GM23338 (cell line): ENCODE results near the gene RASIP1. TPM values are rescaled to one million over a fixed set of nuclear protein-coding genes. Genes with fewer than 3 reads are reported as not detected.

ENCODE experiments used
- ATAC-seq: fragments of 200-7000 bp; cut with Tn5 transposase; 3 replicates; pipeline ENCODE4 v1.9.1; 2020
- DNase-seq: peaks from one replicate; pipeline ENCODE4 v3.0.0-alpha.2; 2015; ENCODE audit warnings: low spot score
- H2AFZ ChIP-seq: fragments of 200-600 bp; sonication (generic); 2 replicates; pipeline ENCODE4 v1.8.0; 2016; ENCODE audit warnings: antibody characterized with exemption, mild to moderate bottlenecking, moderate library complexity
- H3F3A ChIP-seq: fragments of 200-600 bp; sonication (generic); replicated peaks from 2 replicates; pipeline ENCODE4 v1.8.0; 2017; ENCODE audit warnings: antibody characterized with exemption, mixed run types, low read depth
- H3K27ac ChIP-seq: fragments of 200-600 bp; sonication (generic); 2 replicates; pipeline ENCODE4 v1.6.1; 2016; ENCODE audit warnings: low read depth
- H3K27me3 ChIP-seq: fragments of 200-600 bp; sonication (generic); 2 replicates; pipeline ENCODE4 v1.8.0; 2016; ENCODE audit warnings: mild to moderate bottlenecking, mixed run types, moderate library complexity; ENCODE audit not compliant: insufficient read depth
- H3K36me3 ChIP-seq: fragments of 200-600 bp; sonication (generic); 2 replicates; pipeline ENCODE4 v1.8.0; 2016; ENCODE audit warnings: mild to moderate bottlenecking; ENCODE audit not compliant: insufficient read depth
- H3K4me1 ChIP-seq: fragments of 200-600 bp; sonication (generic); 2 replicates; pipeline ENCODE4 v1.8.0; 2016; ENCODE audit warnings: mild to moderate bottlenecking, moderate library complexity; ENCODE audit not compliant: insufficient read depth
- H3K4me2 ChIP-seq: fragments of 200-600 bp; sonication (generic); 2 replicates; pipeline ENCODE4 v1.7.1; 2017; ENCODE audit warnings: mixed run types
- H3K4me3 ChIP-seq: fragments of 200-600 bp; sonication (generic); 2 replicates; pipeline ENCODE4 v1.6.1; 2016; ENCODE audit warnings: mixed run types
- H3K79me2 ChIP-seq: fragments of 200-600 bp; sonication (generic); replicated peaks from 2 replicates; pipeline ENCODE4 v1.8.0; 2017; ENCODE audit warnings: mild to moderate bottlenecking; ENCODE audit not compliant: insufficient read depth
- H3K9me2 ChIP-seq: fragments of 200-600 bp; sonication (generic); 2 replicates; pipeline ENCODE4 v1.8.0; 2017; ENCODE audit not compliant: insufficient read depth
- H4K20me1 ChIP-seq: fragments of 200-600 bp; sonication (generic); replicated peaks from 2 replicates; pipeline ENCODE4 v1.8.0; 2017; ENCODE audit warnings: mild to moderate bottlenecking; ENCODE audit not compliant: insufficient read depth
- H3K27ac Mint-ChIP-seq: 2 replicates; pipeline ENCODE4 v1.8.0; 2020; ENCODE audit warnings: inconsistent platforms, mild to moderate bottlenecking, moderate library complexity, mixed read lengths
- H3K27me3 Mint-ChIP-seq: 3 replicates; pipeline ENCODE4 v1.8.0; 2022; ENCODE audit warnings: low read depth, mild to moderate bottlenecking, moderate library complexity, mixed read lengths, inconsistent platforms; ENCODE audit not compliant: insufficient read depth, poor library complexity
- H3K36me3 Mint-ChIP-seq: 3 replicates; pipeline ENCODE4 v1.8.0; 2021; ENCODE audit warnings: low read depth, mild to moderate bottlenecking, inconsistent platforms, moderate library complexity, mixed read lengths
- H3K4me1 Mint-ChIP-seq: 3 replicates; pipeline ENCODE4 v1.8.0; 2020; ENCODE audit warnings: mild to moderate bottlenecking, inconsistent platforms, mixed read lengths
- H3K4me3 Mint-ChIP-seq: 3 replicates; pipeline ENCODE4 v1.8.0; 2021; ENCODE audit warnings: moderate library complexity, mild to moderate bottlenecking, inconsistent platforms, mixed read lengths
- H3K9me3 Mint-ChIP-seq: 3 replicates; pipeline ENCODE4 v1.8.0; 2020; ENCODE audit warnings: moderate library complexity, mild to moderate bottlenecking, inconsistent platforms, mixed read lengths
- CREB1 ChIP-seq: fragments of 250-450 bp; sonication (Bioruptor Pico); IDR thresholded peaks from 2 replicates; pipeline ENCODE4 v1.5.0; 2020; ENCODE audit warnings: low read depth, mild to moderate bottlenecking, moderate library complexity
- CTCF ChIP-seq, 2 experiments: fragments of 200-600 bp in 1 of 2; sonication (generic) in 1 of 2; conservative IDR thresholded peaks; 2 replicates each; pipeline versions ENCODE4 v1.5.1 to v1.6.1; 2016 to 2017; ENCODE audit warnings: antibody characterized with exemption in 2 of 2, low read depth in 2 of 2, mild to moderate bottlenecking in 2 of 2, moderate library complexity in 1 of 2
- ETS1 ChIP-seq: IDR thresholded peaks from 2 replicates; pipeline ENCODE4 v1.6.1; 2016; ENCODE audit warnings: antibody characterized with exemption
- EZH2 ChIP-seq: fragments of 200-600 bp; sonication (generic); IDR thresholded peaks from one replicate; pipeline ENCODE4 v1.8.0; 2017; ENCODE audit warnings: antibody characterized with exemption, mild to moderate bottlenecking, low read depth; ENCODE audit not compliant: unreplicated experiment
- EZH2phosphoT487 ChIP-seq: fragments of 200-600 bp; sonication (generic); IDR thresholded peaks from one replicate; pipeline ENCODE4 v1.8.1; 2018; ENCODE audit warnings: antibody characterized with exemption; ENCODE audit not compliant: unreplicated experiment
- JUNB ChIP-seq: IDR thresholded peaks from one replicate; pipeline ENCODE4 v1.6.1; 2016; ENCODE audit warnings: antibody characterized with exemption; ENCODE audit not compliant: unreplicated experiment
- POLR2AphosphoS5 ChIP-seq: IDR thresholded peaks from 2 replicates; pipeline ENCODE4 v1.6.1; 2016; ENCODE audit warnings: antibody characterized with exemption, low read depth
- STAT1 ChIP-seq: IDR thresholded peaks from one replicate; pipeline ENCODE4 v1.6.1; 2016; ENCODE audit warnings: antibody characterized with exemption; ENCODE audit not compliant: unreplicated experiment
- ZNF114 ChIP-seq: fragments of 250-450 bp; sonication (Bioruptor Pico); IDR thresholded peaks from 2 replicates; pipeline ENCODE4 v1.5.0; 2020; ENCODE audit warnings: mild to moderate bottlenecking, moderate library complexity
- ZNF331 ChIP-seq: fragments of 250-450 bp; sonication (Bioruptor Pico); IDR thresholded peaks from 2 replicates; pipeline ENCODE4 v1.5.0; 2020; ENCODE audit warnings: low read depth, mild to moderate bottlenecking, moderate library complexity
- polyA plus RNA-seq: library from polyadenylated mRNA; unstranded; fragments of >200 nt; fragmentation: Nextera tagmentation; extraction: Ambion mirVana; gene quantifications from 2 replicates; pipeline ENCODE4 v1.2.1, GENCODE V29; 2016
- total RNA-seq: library from RNA; depleted of rRNA; stranded (reverse); fragments of >200 nt; shearing (Covaris generic); gene quantifications from 2 replicates; pipeline ENCODE4 v1.2.3, GENCODE V29; 2014
- TF ChIP-seq, protein P1 (sequence below): fragments of 250-450 bp; sonication (Bioruptor Pico); IDR thresholded peaks from 2 replicates; pipeline ENCODE4 v1.5.0; 2020; ENCODE audit warnings: mild to moderate bottlenecking, moderate library complexity
- TF ChIP-seq, protein P2 (sequence below): IDR thresholded peaks from one replicate; pipeline ENCODE4 v1.6.1; 2018; ENCODE audit warnings: antibody characterized with exemption; ENCODE audit not compliant: unreplicated experiment

The RASIP1 gene
- total and polyA plus RNA-seq, 2 experiments from 2014 or later: 9.2 to 14.8 TPM

GRCh38 chr19:48722196-48722708 is 18.2 kb downstream of the RASIP1 start:
- no peaks in the 10 kb centered on the region for H3K9me2 ChIP-seq
- H3K36me3 ChIP-seq: no peaks in the 10 kb centered on the region
- H3K4me1 ChIP-seq: peaks cover 21% of the 10 kb centered on the region
- H3K27me3 ChIP-seq: no peaks in the 10 kb centered on the region
- no peak overlapping the region for H2AFZ ChIP-seq
- Mint-ChIP-seq H3K4me3 (peak overlapping the region; percentile 24; the same call in 2 of the 3 replicates), H3K27me3 (peaks cover 17% of the 10 kb centered on the region), H3K4me1 (peaks cover 27% of the 10 kb centered on the region), H3K9me3 (peaks cover 3% of the 10 kb centered on the region; the same call in 1 of the 3 replicates), H3K36me3 (peaks cover 5% of the 10 kb centered on the region; the same call in 2 of the 3 replicates), H3K27ac (no peak overlapping the region)
- H4K20me1 ChIP-seq: no peaks in the 10 kb centered on the region; the same call in 1 of the 2 replicates
- no peak overlapping the region for H3K4me2 ChIP-seq
- 0 out of 2 replicates have a peak, but pooled peaks cover 3% of the 10 kb centered on the region for H3F3A ChIP-seq
- DNase-seq (no peak), ATAC-seq (no peak)
- no peaks in the 10 kb centered on the region for H3K79me2 ChIP-seq
- H3K4me3 ChIP-seq: no peak overlapping the region
- H3K27ac ChIP-seq: no peak overlapping the region
- TF ChIP-seq STAT1: no peak
- TF ChIP-seq POLR2AphosphoS5: no peak
- no peak for TF ChIP-seq EZH2phosphoT487
- no peak for TF ChIP-seq CREB1 (CRISPR knock-in tag)
- TF ChIP-seq, protein P1, sequence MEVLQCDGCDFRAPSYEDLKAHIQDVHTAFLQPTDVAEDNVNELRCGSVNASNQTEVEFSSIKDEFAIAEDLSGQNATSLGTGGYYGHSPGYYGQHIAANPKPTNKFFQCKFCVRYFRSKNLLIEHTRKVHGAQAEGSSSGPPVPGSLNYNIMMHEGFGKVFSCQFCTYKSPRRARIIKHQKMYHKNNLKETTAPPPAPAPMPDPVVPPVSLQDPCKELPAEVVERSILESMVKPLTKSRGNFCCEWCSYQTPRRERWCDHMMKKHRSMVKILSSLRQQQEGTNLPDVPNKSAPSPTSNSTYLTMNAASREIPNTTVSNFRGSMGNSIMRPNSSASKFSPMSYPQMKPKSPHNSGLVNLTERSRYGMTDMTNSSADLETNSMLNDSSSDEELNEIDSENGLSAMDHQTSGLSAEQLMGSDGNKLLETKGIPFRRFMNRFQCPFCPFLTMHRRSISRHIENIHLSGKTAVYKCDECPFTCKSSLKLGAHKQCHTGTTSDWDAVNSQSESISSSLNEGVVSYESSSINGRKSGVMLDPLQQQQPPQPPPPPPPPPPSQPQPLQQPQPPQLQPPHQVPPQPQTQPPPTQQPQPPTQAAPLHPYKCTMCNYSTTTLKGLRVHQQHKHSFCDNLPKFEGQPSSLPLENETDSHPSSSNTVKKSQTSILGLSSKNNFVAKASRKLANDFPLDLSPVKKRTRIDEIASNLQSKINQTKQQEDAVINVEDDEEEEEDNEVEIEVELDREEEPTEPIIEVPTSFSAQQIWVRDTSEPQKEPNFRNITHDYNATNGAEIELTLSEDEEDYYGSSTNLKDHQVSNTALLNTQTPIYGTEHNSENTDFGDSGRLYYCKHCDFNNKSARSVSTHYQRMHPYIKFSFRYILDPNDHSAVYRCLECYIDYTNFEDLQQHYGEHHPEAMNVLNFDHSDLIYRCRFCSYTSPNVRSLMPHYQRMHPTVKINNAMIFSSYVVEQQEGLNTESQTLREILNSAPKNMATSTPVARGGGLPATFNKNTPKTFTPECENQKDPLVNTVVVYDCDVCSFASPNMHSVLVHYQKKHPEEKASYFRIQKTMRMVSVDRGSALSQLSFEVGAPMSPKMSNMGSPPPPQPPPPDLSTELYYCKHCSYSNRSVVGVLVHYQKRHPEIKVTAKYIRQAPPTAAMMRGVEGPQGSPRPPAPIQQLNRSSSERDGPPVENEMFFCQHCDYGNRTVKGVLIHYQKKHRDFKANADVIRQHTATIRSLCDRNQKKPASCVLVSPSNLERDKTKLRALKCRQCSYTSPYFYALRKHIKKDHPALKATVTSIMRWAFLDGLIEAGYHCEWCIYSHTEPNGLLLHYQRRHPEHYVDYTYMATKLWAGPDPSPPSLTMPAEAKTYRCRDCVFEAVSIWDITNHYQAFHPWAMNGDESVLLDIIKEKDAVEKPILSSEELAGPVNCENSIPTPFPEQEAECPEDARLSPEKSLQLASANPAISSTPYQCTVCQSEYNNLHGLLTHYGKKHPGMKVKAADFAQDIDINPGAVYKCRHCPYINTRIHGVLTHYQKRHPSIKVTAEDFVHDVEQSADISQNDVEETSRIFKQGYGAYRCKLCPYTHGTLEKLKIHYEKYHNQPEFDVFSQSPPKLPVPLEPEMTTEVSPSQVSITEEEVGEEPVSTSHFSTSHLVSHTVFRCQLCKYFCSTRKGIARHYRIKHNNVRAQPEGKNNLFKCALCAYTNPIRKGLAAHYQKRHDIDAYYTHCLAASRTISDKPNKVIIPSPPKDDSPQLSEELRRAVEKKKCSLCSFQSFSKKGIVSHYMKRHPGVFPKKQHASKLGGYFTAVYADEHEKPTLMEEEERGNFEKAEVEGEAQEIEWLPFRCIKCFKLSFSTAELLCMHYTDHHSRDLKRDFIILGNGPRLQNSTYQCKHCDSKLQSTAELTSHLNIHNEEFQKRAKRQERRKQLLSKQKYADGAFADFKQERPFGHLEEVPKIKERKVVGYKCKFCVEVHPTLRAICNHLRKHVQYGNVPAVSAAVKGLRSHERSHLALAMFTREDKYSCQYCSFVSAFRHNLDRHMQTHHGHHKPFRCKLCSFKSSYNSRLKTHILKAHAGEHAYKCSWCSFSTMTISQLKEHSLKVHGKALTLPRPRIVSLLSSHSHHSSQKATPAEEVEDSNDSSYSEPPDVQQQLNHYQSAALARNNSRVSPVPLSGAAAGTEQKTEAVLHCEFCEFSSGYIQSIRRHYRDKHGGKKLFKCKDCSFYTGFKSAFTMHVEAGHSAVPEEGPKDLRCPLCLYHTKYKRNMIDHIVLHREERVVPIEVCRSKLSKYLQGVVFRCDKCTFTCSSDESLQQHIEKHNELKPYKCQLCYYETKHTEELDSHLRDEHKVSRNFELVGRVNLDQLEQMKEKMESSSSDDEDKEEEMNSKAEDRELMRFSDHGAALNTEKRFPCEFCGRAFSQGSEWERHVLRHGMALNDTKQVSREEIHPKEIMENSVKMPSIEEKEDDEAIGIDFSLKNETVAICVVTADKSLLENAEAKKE (CRISPR knock-in tag): no peak
- TF ChIP-seq CTCF (conservative IDR thresholded peaks at IDR 0.05; ENCODE audit: low read depth in 2 of 2): no peak
- TF ChIP-seq ZNF331 (CRISPR knock-in tag): no peak
- TF ChIP-seq, protein P2, sequence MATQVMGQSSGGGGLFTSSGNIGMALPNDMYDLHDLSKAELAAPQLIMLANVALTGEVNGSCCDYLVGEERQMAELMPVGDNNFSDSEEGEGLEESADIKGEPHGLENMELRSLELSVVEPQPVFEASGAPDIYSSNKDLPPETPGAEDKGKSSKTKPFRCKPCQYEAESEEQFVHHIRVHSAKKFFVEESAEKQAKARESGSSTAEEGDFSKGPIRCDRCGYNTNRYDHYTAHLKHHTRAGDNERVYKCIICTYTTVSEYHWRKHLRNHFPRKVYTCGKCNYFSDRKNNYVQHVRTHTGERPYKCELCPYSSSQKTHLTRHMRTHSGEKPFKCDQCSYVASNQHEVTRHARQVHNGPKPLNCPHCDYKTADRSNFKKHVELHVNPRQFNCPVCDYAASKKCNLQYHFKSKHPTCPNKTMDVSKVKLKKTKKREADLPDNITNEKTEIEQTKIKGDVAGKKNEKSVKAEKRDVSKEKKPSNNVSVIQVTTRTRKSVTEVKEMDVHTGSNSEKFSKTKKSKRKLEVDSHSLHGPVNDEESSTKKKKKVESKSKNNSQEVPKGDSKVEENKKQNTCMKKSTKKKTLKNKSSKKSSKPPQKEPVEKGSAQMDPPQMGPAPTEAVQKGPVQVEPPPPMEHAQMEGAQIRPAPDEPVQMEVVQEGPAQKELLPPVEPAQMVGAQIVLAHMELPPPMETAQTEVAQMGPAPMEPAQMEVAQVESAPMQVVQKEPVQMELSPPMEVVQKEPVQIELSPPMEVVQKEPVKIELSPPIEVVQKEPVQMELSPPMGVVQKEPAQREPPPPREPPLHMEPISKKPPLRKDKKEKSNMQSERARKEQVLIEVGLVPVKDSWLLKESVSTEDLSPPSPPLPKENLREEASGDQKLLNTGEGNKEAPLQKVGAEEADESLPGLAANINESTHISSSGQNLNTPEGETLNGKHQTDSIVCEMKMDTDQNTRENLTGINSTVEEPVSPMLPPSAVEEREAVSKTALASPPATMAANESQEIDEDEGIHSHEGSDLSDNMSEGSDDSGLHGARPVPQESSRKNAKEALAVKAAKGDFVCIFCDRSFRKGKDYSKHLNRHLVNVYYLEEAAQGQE: no peak
- TF ChIP-seq JUNB: no peak
- no peak for TF ChIP-seq ZNF114 (CRISPR knock-in tag)
- no peak for TF ChIP-seq ETS1
- no peak for TF ChIP-seq EZH2
